MM.1S (cell line): ENCODE results near the gene PEAK1.

Source experiments
- DNase-seq: peaks from one replicate; pipeline ENCODE4 v3.0.0-alpha.2; 2015
- H2AFZ ChIP-seq: fragments of 300-600 bp; sonication (generic); 2 replicates; pipeline ENCODE4 v1.6.0; 2016; ENCODE audit warnings: antibody characterized with exemption, low read length
- H3F3A ChIP-seq: fragments of 300-600 bp; sonication (generic); 2 replicates; pipeline ENCODE4 v1.6.1; 2016; ENCODE audit warnings: mild to moderate bottlenecking, antibody characterized with exemption, low read length, moderate library complexity, mixed read lengths; ENCODE audit not compliant: insufficient read depth
- H3K27ac ChIP-seq: fragments of 300-600 bp; sonication (generic); 2 replicates; pipeline ENCODE4 v1.5.1; 2016; ENCODE audit warnings: mild to moderate bottlenecking, low read length
- H3K27me3 ChIP-seq: fragments of 300-600 bp; sonication (generic); replicated peaks from 2 replicates; pipeline ENCODE4 v1.6.0; 2016; ENCODE audit warnings: low read length; ENCODE audit not compliant: insufficient read depth
- H3K36me3 ChIP-seq: fragments of 300-600 bp; sonication (generic); replicated peaks from 2 replicates; pipeline ENCODE4 v1.6.1; 2016; ENCODE audit warnings: mild to moderate bottlenecking, low read length, mixed read lengths; ENCODE audit not compliant: insufficient read depth
- H3K4me1 ChIP-seq: fragments of 300-600 bp; sonication (generic); 2 replicates; pipeline ENCODE4 v1.6.1; 2016; ENCODE audit warnings: low read length, mixed read lengths
- H3K4me2 ChIP-seq: fragments of 300-600 bp; sonication (generic); 2 replicates; pipeline ENCODE4 v1.6.0; 2016; ENCODE audit warnings: low read depth, low read length
- H3K4me3 ChIP-seq: fragments of 300-600 bp; sonication (generic); 2 replicates; pipeline ENCODE4 v1.5.1; 2016; ENCODE audit warnings: low read length, mixed read lengths
- H3K79me2 ChIP-seq: fragments of 300-600 bp; sonication (generic); 2 replicates; pipeline ENCODE4 v1.6.1; 2016; ENCODE audit warnings: mixed run types, low read length, mixed read lengths
- H3K9ac ChIP-seq: fragments of 300-600 bp; sonication (generic); 2 replicates; pipeline ENCODE4 v1.6.1; 2016; ENCODE audit warnings: low read length, mixed read lengths
- H3K9me2 ChIP-seq: fragments of 300-600 bp; sonication (generic); replicated peaks from 2 replicates; pipeline ENCODE4 v1.6.1; 2016; ENCODE audit warnings: mild to moderate bottlenecking, low read length, mixed read lengths; ENCODE audit not compliant: insufficient read depth
- H3K9me3 ChIP-seq: fragments of 300-600 bp; sonication (generic); replicated peaks from 2 replicates; pipeline ENCODE4 v1.6.1; 2016; ENCODE audit warnings: mild to moderate bottlenecking, low read length, mixed read lengths; ENCODE audit not compliant: insufficient read depth
- H4K20me1 ChIP-seq: fragments of 300-600 bp; sonication (generic); 2 replicates; pipeline ENCODE4 v1.6.1; 2016; ENCODE audit warnings: mild to moderate bottlenecking, low read length, moderate library complexity, mixed read lengths; ENCODE audit not compliant: insufficient read depth
- CTCF ChIP-seq: fragments of 300-600 bp; sonication (generic); IDR thresholded peaks from 2 replicates; pipeline ENCODE4 v1.5.1; 2016; ENCODE audit warnings: antibody characterized with exemption, low read length, mixed read lengths
- EZH2 ChIP-seq: fragments of 300-600 bp; sonication (generic); optimal IDR thresholded peaks from 2 replicates; pipeline ENCODE3; 2017; ENCODE audit warnings: low read depth, mild to moderate bottlenecking, antibody characterized with exemption, low read length, mixed read lengths
- EZH2phosphoT487 ChIP-seq: fragments of 300-600 bp; sonication (generic); IDR thresholded peaks from 2 replicates; pipeline ENCODE4 v1.6.1; 2018; ENCODE audit warnings: antibody characterized with exemption, low read length

PEAK1 gene

GRCh38 chr15:77386626-77387025, 33.3 kb downstream of the PEAK1 start:
- Histone ChIP-seq H3K4me3 (no peak overlapping the region), H3K4me1 (no peaks in the 10 kb centered on the region), H3K9me3 (no peaks in the 10 kb centered on the region), H3K79me2 (peaks cover 60% of the 10 kb centered on the region), H3K27ac (no peak overlapping the region), H3K36me3 (no peaks in the 10 kb centered on the region), H3K4me2 (no peak overlapping the region), H3F3A (no peaks in the 10 kb centered on the region), H3K9me2 (no peaks in the 10 kb centered on the region), H2AFZ (no peak overlapping the region), H3K9ac (no peak overlapping the region), H4K20me1 (no peaks in the 10 kb centered on the region), H3K27me3 (no peaks in the 10 kb centered on the region)
- TF ChIP-seq EZH2, result no peak
- no peak for DNase-seq

GRCh38 chr15:77384589-77385359, 35.1 kb downstream of the PEAK1 start:
- Histone ChIP-seq H2AFZ (no peak overlapping the region), H3K27me3 (no peaks in the 10 kb centered on the region), H3F3A (no peaks in the 10 kb centered on the region), H3K9ac (no peak overlapping the region), H3K4me1 (no peaks in the 10 kb centered on the region), H3K9me2 (no peaks in the 10 kb centered on the region), H3K79me2 (peaks cover 59% of the 10 kb centered on the region), H3K27ac (no peak overlapping the region), H3K4me2 (no peak overlapping the region), H4K20me1 (no peaks in the 10 kb centered on the region), H3K9me3 (no peaks in the 10 kb centered on the region), H3K36me3 (no peaks in the 10 kb centered on the region), H3K4me3 (no peak overlapping the region)
- DNase-seq, result no peak
- no peak for TF ChIP-seq CTCF
- TF ChIP-seq EZH2phosphoT487, result no peak
- TF ChIP-seq EZH2, result no peak

GRCh38 chr15:77384086-77384485, 35.8 kb downstream of the PEAK1 start:
- H3K27ac ChIP-seq, result no peak overlapping the region
- H3F3A ChIP-seq, result no peaks in the 10 kb centered on the region
- no peaks in the 10 kb centered on the region for H3K4me1 ChIP-seq
- no peak overlapping the region for H2AFZ ChIP-seq
- no peak for TF ChIP-seq EZH2phosphoT487
- no peak for TF ChIP-seq EZH2
- no peaks in the 10 kb centered on the region for H3K27me3 ChIP-seq
- H3K4me2 ChIP-seq, result no peak overlapping the region
- no peaks in the 10 kb centered on the region for H4K20me1 ChIP-seq
- DNase-seq, result no peak
- no peaks in the 10 kb centered on the region for H3K36me3 ChIP-seq
- H3K9me2 ChIP-seq, result no peaks in the 10 kb centered on the region
- H3K9ac ChIP-seq, result no peak overlapping the region
- no peak overlapping the region for H3K4me3 ChIP-seq
- H3K9me3 ChIP-seq, result no peaks in the 10 kb centered on the region
- peaks cover 54% of the 10 kb centered on the region for H3K79me2 ChIP-seq

GRCh38 chr15:77380033-77380432, 39.9 kb downstream of the PEAK1 start:
- Histone ChIP-seq H4K20me1 (no peaks in the 10 kb centered on the region), H3K4me2 (no peak overlapping the region), H2AFZ (no peak overlapping the region), H3K27me3 (no peaks in the 10 kb centered on the region), H3K79me2 (peaks cover 47% of the 10 kb centered on the region), H3K36me3 (no peaks in the 10 kb centered on the region), H3K9me3 (no peaks in the 10 kb centered on the region), H3K9me2 (no peaks in the 10 kb centered on the region), H3K4me1 (no peaks in the 10 kb centered on the region), H3K4me3 (no peak overlapping the region), H3K9ac (no peak overlapping the region), H3K27ac (no peak overlapping the region), H3F3A (no peaks in the 10 kb centered on the region)
- no peak for DNase-seq
- no peak for TF ChIP-seq EZH2

- no peaks in the 10 kb centered on the region for H3K27me3 ChIP-seq
- no peaks in the 10 kb centered on the region for H3K9me3 ChIP-seq
- TF ChIP-seq EZH2phosphoT487 (no peak), CTCF (no peak)
- no peak overlapping the region for H3K4me2 ChIP-seq
- H3K27ac ChIP-seq, result no peak overlapping the region
- no peaks in the 10 kb centered on the region for H3K4me1 ChIP-seq
- no peaks in the 10 kb centered on the region for H3F3A ChIP-seq
- DNase-seq, result no peak
- no peak overlapping the region for H2AFZ ChIP-seq
- no peak overlapping the region for H3K9ac ChIP-seq
- peaks cover 41% of the 10 kb centered on the region for H3K79me2 ChIP-seq
- no peak overlapping the region for H3K4me3 ChIP-seq
- H3K36me3 ChIP-seq, result no peaks in the 10 kb centered on the region
- no peaks in the 10 kb centered on the region for H4K20me1 ChIP-seq
- no peaks in the 10 kb centered on the region for H3K9me2 ChIP-seq
These were observed 43.1 kb downstream of the PEAK1 start for GRCh38 chr15:77376770-77377169.
